GM19240 (cell line): ENCODE data around the gene PTPRG.
"Not testable (repeated sequence)": the region's sequence is repeated elsewhere in the genome, so short reads cannot be mapped to it uniquely, and the experiment has no call there.

Source experiments
- DNase-seq: peaks from one replicate; pipeline ENCODE4 v3.0.0; 2011; ENCODE audit warnings: low spot score; ENCODE audit not compliant: insufficient read length

The PTPRG gene

GRCh38 chr3:61989681-61990080 is 428.3 kb downstream of the PTPRG start:
- DNase-seq, result no peak

GRCh38 chr3:61990327-61991027 is 429.1 kb downstream of the PTPRG start:
- no peak for DNase-seq

- no peak for DNase-seq
Measured at GRCh38 chr3:61991706-61992105, 430.3 kb downstream of the PTPRG start.

GRCh38 chr3:61996366-61996765 is 435.0 kb downstream of the PTPRG start:
- no peak for DNase-seq

- no peak for DNase-seq
Measured at GRCh38 chr3:61997101-61997500, 435.7 kb downstream of the PTPRG start.

- DNase-seq, result no peak
Measured at GRCh38 chr3:62003835-62004234, 442.5 kb downstream of the PTPRG start.

- no peak for DNase-seq
Measured at GRCh38 chr3:62007036-62007435, 445.7 kb downstream of the PTPRG start.

GRCh38 chr3:62010989-62011388 is 449.6 kb downstream of the PTPRG start:
- DNase-seq, result no peak

- DNase-seq, result no peak
Measured at GRCh38 chr3:62011666-62012065, 450.3 kb downstream of the PTPRG start.

GRCh38 chr3:62013951-62014350 is 452.6 kb downstream of the PTPRG start:
- no peak for DNase-seq

- no peak for DNase-seq
Measured at GRCh38 chr3:62015111-62015510, 453.7 kb downstream of the PTPRG start.

- no peak for DNase-seq
Measured at GRCh38 chr3:62019906-62020305, 458.5 kb downstream of the PTPRG start.

- no peak for DNase-seq
Measured at GRCh38 chr3:62020706-62021105, 459.3 kb downstream of the PTPRG start.

GRCh38 chr3:62022312-62022711 is 460.9 kb downstream of the PTPRG start:
- DNase-seq, result no peak

GRCh38 chr3:62024882-62025281 is 463.5 kb downstream of the PTPRG start:
- DNase-seq, result no peak

GRCh38 chr3:62025913-62026312 is 464.5 kb downstream of the PTPRG start:
- no peak for DNase-seq

- no peak for DNase-seq
Measured at GRCh38 chr3:62027241-62027640, 465.9 kb downstream of the PTPRG start.

- no peak for DNase-seq
Measured at GRCh38 chr3:62027796-62028195, 466.4 kb downstream of the PTPRG start.

GRCh38 chr3:62028236-62028635 is 466.9 kb downstream of the PTPRG start:
- DNase-seq, result no peak

- no peak for DNase-seq
Measured at GRCh38 chr3:62032738-62033137, 471.4 kb downstream of the PTPRG start.

GRCh38 chr3:62035402-62036057 is 474.2 kb downstream of the PTPRG start:
- no peak for DNase-seq

- DNase-seq, result no peak
Measured at GRCh38 chr3:62036726-62037125, 475.4 kb downstream of the PTPRG start.

- DNase-seq, result not testable (repeated sequence)
Measured at GRCh38 chr3:62038798-62039197, 477.4 kb downstream of the PTPRG start.
